Uterus (tissue), 2 donors: ENCODE measurements around the gene ZRSR2.

Experiments used
- CTCF ChIP-seq, 4 experiments: fragments of 200-600 bp in 2 of 4; fragments of 450-650 bp in 2 of 4; sonication (generic) in 2 of 4; IDR thresholded peaks; one replicate each; pipeline ENCODE4 v1.5.1; 2016 to 2019; ENCODE audit warnings: antibody characterized with exemption in 4 of 4, mild to moderate bottlenecking in 2 of 4, moderate library complexity in 1 of 4
- POLR2A ChIP-seq, 2 donors: fragments of 450-650 bp; IDR thresholded peaks; one replicate each; pipeline ENCODE4 v1.6.1; 2016; ENCODE audit warnings: antibody characterized with exemption in 2 of 2, mild to moderate bottlenecking in 1 of 2, moderate library complexity in 1 of 2

GRCh38 chrX:15860921-15861320 lies 70.6 kb downstream of the ZRSR2 start:
- TF ChIP-seq CTCF (IDR thresholded peaks at IDR 0.05) = no peak
- no peak for TF ChIP-seq POLR2A (IDR thresholded peaks at IDR 0.05)
